ENCODE measurements around the gene CDC42EP2.
A peak's percentile ranks its signal among the peaks of the same experiment; 100 is the strongest.

CDC42EP2 gene

GRCh38 chr11:65314501-65315203, at the start of gene CDC42EP2:
Gene CDC42EP2, plus strand, starts transcription at chr11:65314866. Its CDS starts 6,033 bp downstream, at chr11:65320899.
- DNase-seq: peak; percentile 37 to 69 (median 42)

- DNase-seq: no peak
Observed at GRCh38 chr11:65266210-65266609, 48.5 kb upstream of the CDC42EP2 start.

- no peak for DNase-seq
Observed at GRCh38 chr11:65274735-65275682, 39.7 kb upstream of the CDC42EP2 start.

GRCh38 chr11:65275906-65276305, 38.8 kb upstream of the CDC42EP2 start:
- no peak for DNase-seq

- DNase-seq: no peak
Observed at GRCh38 chr11:65277631-65278277, 36.9 kb upstream of the CDC42EP2 start.

GRCh38 chr11:65278356-65278755, 36.3 kb upstream of the CDC42EP2 start:
- DNase-seq: no peak

- no peak for DNase-seq
Observed at GRCh38 chr11:65279279-65279678, 35.4 kb upstream of the CDC42EP2 start.

GRCh38 chr11:65279741-65280440, 34.8 kb upstream of the CDC42EP2 start:
- DNase-seq: no peak

- DNase-seq: no peak
Observed at GRCh38 chr11:65280646-65281045, 34.0 kb upstream of the CDC42EP2 start.

GRCh38 chr11:65286686-65287085, 28.0 kb upstream of the CDC42EP2 start:
- DNase-seq: no peak

GRCh38 chr11:65287601-65288000, 27.1 kb upstream of the CDC42EP2 start:
- DNase-seq: no peak

- DNase-seq: no peak
Observed at GRCh38 chr11:65288706-65289536, 25.7 kb upstream of the CDC42EP2 start.

GRCh38 chr11:65290448-65291165, 24.1 kb upstream of the CDC42EP2 start:
- DNase-seq: no peak

- DNase-seq: no peak
Observed at GRCh38 chr11:65291613-65292012, 23.1 kb upstream of the CDC42EP2 start.

- DNase-seq: no peak
Observed at GRCh38 chr11:65292890-65293289, 21.8 kb upstream of the CDC42EP2 start.

GRCh38 chr11:65293909-65294381, 20.7 kb upstream of the CDC42EP2 start:
- no peak for DNase-seq

GRCh38 chr11:65295001-65295400, 19.7 kb upstream of the CDC42EP2 start:
- no peak for DNase-seq

GRCh38 chr11:65295571-65296341, 18.9 kb upstream of the CDC42EP2 start:
- no peak for DNase-seq

- no peak for DNase-seq
Observed at GRCh38 chr11:65297026-65297672, 17.5 kb upstream of the CDC42EP2 start.

- DNase-seq: no peak
Observed at GRCh38 chr11:65298131-65298535, 16.5 kb upstream of the CDC42EP2 start.

Measured in activated naive CD4-positive, alpha-beta T cell (primary cell).